Occipital lobe (tissue), 2 donors: ENCODE data around the gene CYP1B1. TPM values are rescaled to one million over a fixed set of nuclear protein-coding genes. Genes with fewer than 3 reads are reported as not detected.
"Not testable (repeated sequence)": the region's sequence is repeated elsewhere in the genome, so short reads cannot be mapped to it uniquely, and the experiment has no call there.

ENCODE experiments used
- DNase-seq: peaks from one replicate; lab custom pipeline; 2025; lab: John Stamatoyannopoulos, UW
- total RNA-seq: library from RNA; depleted of rRNA; stranded (reverse); fragments of >200 nt; gene quantifications from one replicate; pipeline ENCODE4 v1.2.3, GENCODE V29; 2014

The CYP1B1 gene
- total RNA-seq, 1 donor from 2014 or later, result 7.8 TPM

GRCh38 chr2:38037757-38038621 lies 38.0 kb downstream of the CYP1B1 start:
- DNase-seq, result peak; percentile 36

DNA sequence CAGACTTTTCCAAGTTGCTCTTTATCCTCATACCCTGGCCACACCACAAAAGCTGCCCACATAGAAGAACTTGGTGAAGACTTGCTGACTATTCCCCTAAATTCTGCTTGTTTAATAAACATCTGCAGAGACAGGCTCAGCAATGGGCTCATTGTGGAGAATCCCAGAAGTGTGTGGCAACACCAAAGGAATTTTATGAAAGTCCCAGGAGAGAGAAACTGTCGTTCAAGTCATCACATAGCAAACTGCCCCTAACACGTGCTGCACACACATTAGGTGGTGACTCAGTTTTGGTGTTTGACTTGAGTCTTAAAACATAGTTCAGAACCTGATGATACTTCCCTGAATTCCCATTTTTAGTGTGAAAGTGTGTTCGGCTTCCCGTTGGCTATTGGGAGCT lies 38.6 kb downstream of the CYP1B1 start:
- no peak for DNase-seq

GRCh38 chr2:38035968-38036367 lies 40.0 kb downstream of the CYP1B1 start:
- no peak for DNase-seq

DNA sequence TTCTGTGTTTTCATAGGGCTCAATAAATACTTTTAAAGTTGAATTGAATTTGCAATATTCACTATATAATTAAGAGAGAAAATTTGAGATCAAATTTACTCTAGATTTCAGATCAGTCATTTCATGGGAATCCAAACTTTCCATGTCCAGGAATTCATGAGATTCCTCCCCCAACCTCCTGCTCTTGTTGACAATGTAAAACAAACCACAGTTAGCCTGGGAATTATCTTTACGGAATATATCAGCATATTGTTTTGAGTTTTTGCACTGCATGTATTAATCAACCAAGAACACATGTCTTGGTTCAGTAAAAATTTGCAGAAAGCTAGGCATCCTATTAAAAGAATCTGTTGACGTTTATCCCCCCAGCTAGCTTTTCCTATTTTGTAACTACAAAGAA lies 42.3 kb downstream of the CYP1B1 start:
- DNase-seq, result no peak

GRCh38 chr2:38032946-38033345 lies 43.0 kb downstream of the CYP1B1 start:
- DNase-seq, result no peak

DNA sequence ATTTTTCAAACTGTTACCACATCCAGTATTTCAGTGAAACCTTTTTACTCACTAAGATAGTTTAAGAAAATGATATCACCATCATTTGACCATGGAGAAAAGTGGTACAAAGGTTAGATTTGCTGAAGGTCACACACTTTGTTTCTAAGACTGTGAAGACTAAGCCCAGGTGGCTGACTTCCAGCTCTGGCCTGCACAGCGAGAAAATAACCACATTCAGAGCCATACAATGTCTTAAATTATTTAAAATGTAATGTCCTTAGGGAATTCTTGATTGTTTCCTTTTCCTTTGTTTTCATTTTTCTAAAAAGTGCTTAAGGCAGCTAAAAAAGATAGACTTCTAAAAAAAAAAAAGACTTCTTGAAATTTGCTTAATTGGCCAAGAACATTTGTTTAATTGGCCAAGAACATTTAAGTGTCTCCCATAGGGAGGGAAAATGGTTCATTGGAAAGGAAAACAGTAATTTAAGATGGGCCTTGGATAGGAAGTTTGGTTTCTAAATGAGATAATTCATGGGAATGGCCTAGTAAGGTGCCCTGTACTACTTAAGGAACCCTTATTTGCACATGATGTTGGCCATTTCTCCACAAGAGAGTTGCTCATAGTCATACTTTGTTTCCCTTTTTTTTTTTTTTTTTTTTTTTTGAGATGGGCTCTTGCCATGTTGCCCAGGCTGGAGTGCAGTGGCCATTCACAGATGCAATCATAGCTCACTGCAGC lies 45.2 kb downstream of the CYP1B1 start:
- no peak for DNase-seq

- DNase-seq, result no peak
Measured at GRCh38 chr2:38029512-38029911, 46.4 kb downstream of the CYP1B1 start.

DNA sequence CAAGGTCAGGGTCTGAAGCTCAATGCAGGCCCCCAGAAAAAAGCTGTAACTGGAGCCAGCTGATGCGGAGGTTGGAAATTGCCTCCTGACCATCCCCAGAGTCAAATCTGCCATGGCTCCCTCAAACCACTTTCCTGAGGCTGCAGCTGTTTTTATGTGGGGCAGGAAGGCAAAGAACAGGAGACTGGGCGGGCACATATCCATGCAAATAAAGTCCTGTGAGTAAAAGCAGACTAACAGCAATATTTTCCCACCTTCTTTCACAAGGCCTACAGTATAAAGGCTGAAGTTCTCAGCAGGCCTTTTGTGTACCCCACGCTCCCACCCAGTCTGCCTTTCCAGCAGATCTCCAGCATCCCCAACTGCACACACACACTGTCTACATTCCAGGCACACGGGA lies 47.1 kb downstream of the CYP1B1 start:
- no peak for DNase-seq

DNA sequence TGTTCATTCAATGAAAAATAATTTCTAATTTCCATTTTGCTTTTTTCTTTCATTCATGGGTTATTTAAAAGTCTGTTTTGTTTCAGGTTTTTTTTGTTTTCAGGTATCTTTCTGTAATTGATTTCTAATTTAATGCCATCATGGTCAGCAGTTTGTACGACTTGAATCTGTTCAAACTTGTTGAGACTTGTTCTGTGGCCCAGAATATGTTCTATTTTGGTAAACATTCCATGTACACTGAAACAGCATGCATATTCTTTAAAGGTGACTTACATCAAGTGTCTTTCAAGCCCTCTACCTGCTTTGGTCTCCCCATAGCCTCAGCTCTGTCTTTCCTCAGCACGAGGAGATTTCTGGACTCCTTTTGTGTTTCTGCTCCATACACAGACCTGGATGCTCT lies 49.1 kb downstream of the CYP1B1 start:
- no peak for DNase-seq

- DNase-seq, result no peak
Measured at GRCh38 chr2:38021589-38021988, 54.4 kb downstream of the CYP1B1 start.

GRCh38 chr2:38020359-38021069 lies 55.4 kb downstream of the CYP1B1 start:
- not testable (repeated sequence) for DNase-seq

- DNase-seq, result no peak
Measured at GRCh38 chr2:38017836-38018235, 58.1 kb downstream of the CYP1B1 start.

Other genes with a start within 250 kb of the CYP1B1 start
- 13.6 TPM for gene RMDN2, start 150.9 kb downstream of the CYP1B1 start, total RNA-seq